Measurements from ENCODE around the gene SPG11. TPM values are rescaled to one million over a fixed set of nuclear protein-coding genes. Genes with fewer than 3 reads are reported as not detected.

The SPG11 gene
- 100 to 1,000 TPM in 4 of 5 experiments, 10 to 100 TPM in 1; 92.2 to 137 (median 131) TPM for total RNA-seq
- polyA plus RNA-seq: 10 to 100 TPM; 26.1 to 32.1 TPM
- 209 reads per million, percentile 93 among the genes with 10 or more reads in this experiment for total RNA-seq

- no peaks in the 10 kb centered on the region for H3K27me3 Mint-ChIP-seq
- H3K4me3 Mint-ChIP-seq: peak within 1 kb of the TSS; percentile 84 to 99 (median 98)
- CTCF ChIA-PET: interaction anchor here (0.6 to 8.4 kb wide), 24 partner anchors 9 to 308 kb away, joined by 3 to 235 read pairs (median 8); partner anchors contain the start of genes B2M, PATL2 and TRIM69
Observed at GRCh38 chr15:44663410-44664308, at the start of gene SPG11. TSS of gene SPG11 (minus strand) at chr15:44663662. CDS start at chr15:44663647, 15 bp downstream.

GRCh38 chr15:44712346-44713005, 49.0 kb upstream of the SPG11 start:
- H3K4me1 ChIP-seq (ENCODE audit: control insufficient read depth in 2 of 2, insufficient read depth in 2 of 2, low read length in 2 of 2): peaks cover 24 to 36% of the 10 kb centered on the region in 2 donors

More at GRCh38 chr15:44663410-44664308, at the start of gene SPG11:
- ATAC-seq (peak; percentile 91), DNase-seq (peak; percentile 81 to 95 (median 94))
- H3K9me3 ChIP-seq (ENCODE audit: control insufficient read depth in 2 of 3, low read length in 3 of 3): no peaks in the 10 kb centered on the region
- intact Hi-C loops (cut with micrococcal nuclease): loop anchor here (1.0 to 10.0 kb wide), 15 partner anchors 13 to 535 kb away; partner anchors contain the start of genes B2M (in 2 of the 2), PATL2 (in 2 of the 2), CTDSPL2 (in 1 of the 2) and EIF3J (in 1 of the 2)
- H3K9me3 Mint-ChIP-seq: no peaks in the 10 kb centered on the region
- H3K27ac ChIP-seq (ENCODE audit: low read depth, low read length): peak within 1 kb of the TSS; percentile 91
- H3K4me1 Mint-ChIP-seq: peaks cover 41 to 77% (median 69%) of the 10 kb centered on the region in 7 donors
- H3K4me3 ChIP-seq (ENCODE audit: low read length): peak within 1 kb of the TSS; percentile 85
- peaks cover 3 to 15% (median 5%) of the 10 kb centered on the region in 5 donors for H3K36me3 Mint-ChIP-seq
- peaks cover 0 to 8% (median 7%) of the 10 kb centered on the region in 3 experiments for H3K36me3 ChIP-seq (ENCODE audit: control insufficient read depth in 2 of 3, insufficient read depth in 3 of 3, low read length in 3 of 3)
- POLR2A ChIA-PET: interaction anchor here (0.6 to 38.1 kb wide), 23 partner anchors 9 to 177 kb away, joined by 3 to 3822 read pairs (median 5); partner anchors contain the start of genes B2M, PATL2 and TRIM69
- H3K4me1 ChIP-seq (ENCODE audit: control insufficient read depth in 2 of 2, insufficient read depth in 2 of 2, low read length in 2 of 2): peaks cover 35 to 53% of the 10 kb centered on the region in 2 donors
- no peaks in the 10 kb centered on the region for H3K27me3 ChIP-seq (ENCODE audit: control insufficient read depth in 2 of 2, insufficient read depth in 2 of 2, low read length in 2 of 2)
- H3K27ac Mint-ChIP-seq: peak within 1 kb of the TSS; percentile 94 to 99 (median 96)

GRCh38 chr15:44711743-44712345, 48.4 kb upstream of the SPG11 start:
- peaks cover 18 to 30% of the 10 kb centered on the region in 2 donors for H3K4me1 ChIP-seq (ENCODE audit: control insufficient read depth in 2 of 2, insufficient read depth in 2 of 2, low read length in 2 of 2)
- Mint-ChIP-seq H3K36me3 (peaks cover 15 to 77% (median 64%) of the 10 kb centered on the region in 5 donors), H3K9me3 (peaks cover 0 to 17% (median 0%) of the 10 kb centered on the region in 11 donors), H3K27ac (peak overlapping the region; percentile 98 to 100 (median 100)), H3K4me3 (peak overlapping the region; percentile 93 to 100 (median 98)), H3K4me1 (peaks cover 33 to 76% (median 57%) of the 10 kb centered on the region in 7 donors), H3K27me3 (peaks cover 0 to 17% (median 0%) of the 10 kb centered on the region in 5 donors)
- ChIA-PET POLR2A (interaction anchor here (1.0 to 39.4 kb wide), 23 partner anchors 9 to 285 kb away, joined by 3 to 3822 read pairs (median 6); partner anchors contain the start of genes CTDSPL2, EIF3J, SPG11 and TRIM69), CTCF (interaction anchor here (0.6 to 13.5 kb wide), 12 partner anchors 11 to 126 kb away, joined by 3 to 235 read pairs (median 8); partner anchors contain the start of genes SPG11 and TRIM69)
- intact Hi-C loops (cut with micrococcal nuclease): loop anchor here (1.0 to 5.0 kb wide), 10 partner anchors 14 to 1200 kb away; partner anchors contain the start of genes SPG11 (in 2 of the 2) and EIF3J (in 1 of the 2)
- DNase-seq: peak in 8 of 9 donors; percentile 43 to 75 (median 66)
- H3K9me3 ChIP-seq (ENCODE audit: control insufficient read depth in 2 of 3, low read length in 3 of 3): no peaks in the 10 kb centered on the region
- H3K27ac ChIP-seq (ENCODE audit: low read depth, low read length): peak overlapping the region; percentile 95
- peak overlapping the region; percentile 83 for H3K4me3 ChIP-seq (ENCODE audit: low read length)
- H3K27me3 ChIP-seq (ENCODE audit: control insufficient read depth in 2 of 2, insufficient read depth in 2 of 2, low read length in 2 of 2): no peaks in the 10 kb centered on the region
- peaks cover 29 to 47% (median 30%) of the 10 kb centered on the region in 3 experiments for H3K36me3 ChIP-seq (ENCODE audit: control insufficient read depth in 2 of 3, insufficient read depth in 3 of 3, low read length in 3 of 3)
- peak; percentile 20 for ATAC-seq

More at GRCh38 chr15:44712346-44713005, 49.0 kb upstream of the SPG11 start:
- H3K4me3 ChIP-seq (ENCODE audit: low read length): peak overlapping the region; percentile 83
- peak overlapping the region; percentile 95 for H3K27ac ChIP-seq (ENCODE audit: low read depth, low read length)
- ATAC-seq (peak; percentile 28), DNase-seq (peak; percentile 40 to 85 (median 80))
- no peaks in the 10 kb centered on the region for H3K27me3 ChIP-seq (ENCODE audit: control insufficient read depth in 2 of 2, insufficient read depth in 2 of 2, low read length in 2 of 2)
- CTCF ChIA-PET: interaction anchor here (1.3 to 13.5 kb wide), 8 partner anchors 10 to 49 kb away, joined by 4 to 235 read pairs (median 18); partner anchors contain the start of genes SPG11 and TRIM69
- Mint-ChIP-seq H3K9me3 (peaks cover 0 to 17% (median 0%) of the 10 kb centered on the region in 11 donors), H3K4me1 (peaks cover 35 to 77% (median 60%) of the 10 kb centered on the region in 7 donors), H3K27ac (peak overlapping the region; percentile 98 to 100 (median 100)), H3K4me3 (peak overlapping the region; percentile 93 to 100 (median 98)), H3K27me3 (peaks cover 0 to 17% (median 0%) of the 10 kb centered on the region in 5 donors), H3K36me3 (peaks cover 15 to 76% (median 68%) of the 10 kb centered on the region in 5 donors)
- H3K36me3 ChIP-seq (ENCODE audit: control insufficient read depth in 2 of 3, insufficient read depth in 3 of 3, low read length in 3 of 3): peaks cover 35 to 54% (median 37%) of the 10 kb centered on the region in 3 experiments
- no peaks in the 10 kb centered on the region for H3K9me3 ChIP-seq (ENCODE audit: control insufficient read depth in 2 of 3, low read length in 3 of 3)
- intact Hi-C loops (cut with micrococcal nuclease): loop anchor here (1.0 to 5.0 kb wide), 3 partner anchors 26 to 1200 kb away; no protein-coding TSS in a partner anchor
- POLR2A ChIA-PET: interaction anchor here (0.6 to 39.4 kb wide), 19 partner anchors 15 to 175 kb away, joined by 3 to 3822 read pairs (median 8); partner anchors contain the start of genes EIF3J, SPG11 and TRIM69

GRCh38 chr15:44711096-44711742, 47.8 kb upstream of the SPG11 start, which contains the start of the genes B2M and PATL2:
TSS of gene B2M (plus strand) at chr15:44711517. CDS start at chr15:44711547, 30 bp downstream.
TSS of gene PATL2 (minus strand) at chr15:44711323. CDS start at chr15:44676490, 34,833 bp downstream.
- Histone ChIP-seq H3K4me3 (ENCODE audit: low read length) (peak within 1 kb of the TSS; percentile 83), H3K4me1 (ENCODE audit: control insufficient read depth in 2 of 2, insufficient read depth in 2 of 2, low read length in 2 of 2) (peaks cover 12 to 23% of the 10 kb centered on the region in 2 donors), H3K27ac (ENCODE audit: low read depth, low read length) (peak within 1 kb of the TSS; percentile 95), H3K27me3 (ENCODE audit: control insufficient read depth in 2 of 2, insufficient read depth in 2 of 2, low read length in 2 of 2) (no peaks in the 10 kb centered on the region), H3K36me3 (ENCODE audit: control insufficient read depth in 2 of 3, insufficient read depth in 3 of 3, low read length in 3 of 3) (peaks cover 22 to 41% (median 24%) of the 10 kb centered on the region in 3 experiments), H3K9me3 (ENCODE audit: control insufficient read depth in 2 of 3, low read length in 3 of 3) (no peaks in the 10 kb centered on the region)
- peaks cover 15 to 76% (median 59%) of the 10 kb centered on the region in 5 donors for H3K36me3 Mint-ChIP-seq
- peaks cover 0 to 17% (median under 1%) of the 10 kb centered on the region in 11 donors for H3K9me3 Mint-ChIP-seq
- peaks cover 0 to 17% (median 0%) of the 10 kb centered on the region in 5 donors for H3K27me3 Mint-ChIP-seq
- ChIA-PET CTCF (interaction anchor here (0.6 to 13.5 kb wide), 17 partner anchors 11 to 132 kb away, joined by 3 to 235 read pairs (median 7); partner anchors contain the start of genes SPG11 and TRIM69), POLR2A (interaction anchor here (0.7 to 39.4 kb wide), 29 partner anchors 8 to 284 kb away, joined by 3 to 3822 read pairs (median 5); partner anchors contain the start of genes CTDSPL2, EIF3J, SPG11 and TRIM69)
- H3K4me1 Mint-ChIP-seq: peaks cover 31 to 74% (median 51%) of the 10 kb centered on the region in 7 donors
- DNase-seq (peak; percentile 95 to 98 (median 97)), ATAC-seq (peak; percentile 84)
- peak within 1 kb of the TSS; percentile 93 to 100 (median 98) for H3K4me3 Mint-ChIP-seq
- intact Hi-C loops (cut with micrococcal nuclease): loop anchor here (1.0 to 5.0 kb wide), 10 partner anchors 15 to 1199 kb away; partner anchors contain the start of genes SPG11 (in 2 of the 2) and EIF3J (in 1 of the 2)
- peak within 1 kb of the TSS; percentile 98 to 100 (median 100) for H3K27ac Mint-ChIP-seq
